Effector CD4-positive, alpha-beta T cell (primary cell): ENCODE results near the gene NEB.
"Not testable (repeated sequence)": the region's sequence is repeated elsewhere in the genome, so short reads cannot be mapped to it uniquely, and the experiment has no call there.

Experiments used
- DNase-seq: peaks from one replicate; pipeline ENCODE4 v3.0.0-alpha.2; 2020

The NEB gene

GRCh38 chr2:151760139-151760650 is 25.9 kb upstream of the NEB start:
- DNase-seq = no peak

GRCh38 chr2:151758744-151759143 is 24.5 kb upstream of the NEB start:
- no peak for DNase-seq

GRCh38 chr2:151757861-151758260 is 23.6 kb upstream of the NEB start:
- no peak for DNase-seq

- no peak for DNase-seq
Measured at GRCh38 chr2:151756820-151757219, 22.5 kb upstream of the NEB start.

GRCh38 chr2:151754253-151754897 is 20.1 kb upstream of the NEB start:
- no peak for DNase-seq

GRCh38 chr2:151753540-151753939 is 19.3 kb upstream of the NEB start:
- no peak for DNase-seq

GRCh38 chr2:151745261-151745660 is 11.0 kb upstream of the NEB start:
- DNase-seq = not testable (repeated sequence)

- DNase-seq = no peak
Measured at GRCh38 chr2:151730262-151730975, 3.9 kb downstream of the NEB start.

GRCh38 chr2:151729837-151730236 is 4.4 kb downstream of the NEB start:
- DNase-seq = no peak

GRCh38 chr2:151729415-151729811 is 4.9 kb downstream of the NEB start:
- no peak for DNase-seq

GRCh38 chr2:151728804-151729414 is 5.4 kb downstream of the NEB start:
- DNase-seq = no peak

GRCh38 chr2:151727593-151728552 is 6.4 kb downstream of the NEB start:
- DNase-seq = no peak

- DNase-seq = no peak
Measured at GRCh38 chr2:151721161-151721560, 13.1 kb downstream of the NEB start.

GRCh38 chr2:151720521-151720920 is 13.8 kb downstream of the NEB start:
- no peak for DNase-seq

GRCh38 chr2:151718796-151719195 is 15.5 kb downstream of the NEB start:
- DNase-seq = no peak

- no peak for DNase-seq
Measured at GRCh38 chr2:151718247-151718646, 16.0 kb downstream of the NEB start.

GRCh38 chr2:151716721-151717120 is 17.6 kb downstream of the NEB start:
- no peak for DNase-seq

GRCh38 chr2:151713291-151713903 is 20.9 kb downstream of the NEB start:
- DNase-seq = no peak

GRCh38 chr2:151711025-151711424 is 23.3 kb downstream of the NEB start:
- DNase-seq = no peak

GRCh38 chr2:151708788-151709187 is 25.5 kb downstream of the NEB start:
- no peak for DNase-seq

GRCh38 chr2:151707857-151708256 is 26.4 kb downstream of the NEB start:
- DNase-seq = no peak

GRCh38 chr2:151704480-151704961 is 29.8 kb downstream of the NEB start:
- DNase-seq = not testable (repeated sequence)
